GM18499 (cell line): ENCODE data around the gene GDF3.
"Not testable (repeated sequence)": the region's sequence is repeated elsewhere in the genome, so short reads cannot be mapped to it uniquely, and the experiment has no call there.

Experiments used
- ATAC-seq: cut with Tn5 transposase; IDR thresholded peaks from one replicate; pipeline ENCODE4 v1.9.1; 2021; ENCODE audit warnings: moderate number of reproducible peaks; ENCODE audit not compliant: insufficient read depth, unreplicated experiment

GDF3 gene

DNA sequence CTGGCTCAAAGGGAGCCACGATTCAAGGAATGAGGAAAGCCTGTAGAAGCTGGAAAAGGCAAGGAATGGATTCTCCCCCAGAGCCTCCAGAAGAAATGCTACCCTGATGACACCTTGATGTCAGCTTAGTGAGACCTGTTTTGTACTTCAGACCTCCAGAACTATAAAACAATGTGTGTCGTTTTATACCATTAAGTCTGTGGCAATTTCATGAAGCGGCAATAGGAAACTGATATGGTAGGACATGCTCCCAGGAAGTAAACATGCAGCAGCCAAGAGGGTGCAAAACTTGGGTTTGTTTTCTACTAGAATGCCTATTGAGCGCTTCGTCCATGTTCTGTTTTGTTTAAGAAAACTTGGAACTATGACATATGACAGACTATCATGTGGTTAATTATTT lies 27.4 kb downstream of the GDF3 start:
- ATAC-seq = no peak

GRCh38 chr12:7667125-7667524 lies 28.4 kb downstream of the GDF3 start:
- ATAC-seq = no peak

DNA sequence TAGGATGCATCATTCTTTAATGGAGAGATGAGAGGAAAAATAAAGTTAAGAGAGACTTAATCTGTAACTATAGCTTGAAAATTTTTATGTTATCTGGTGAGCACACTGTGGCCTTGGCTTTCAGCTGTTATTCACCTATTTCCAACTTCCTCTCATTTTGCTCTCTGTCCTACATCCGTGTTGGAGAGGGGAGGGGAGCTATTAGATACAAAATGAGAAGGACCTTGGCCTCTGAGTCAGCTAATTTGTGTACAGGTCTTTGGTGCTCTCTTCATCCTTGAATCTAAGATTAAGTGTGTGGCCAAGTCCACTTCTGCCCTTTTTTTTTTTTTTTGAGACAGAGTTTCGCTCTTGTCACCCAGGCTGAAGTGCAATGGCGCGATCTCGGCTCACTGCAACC lies 29.0 kb downstream of the GDF3 start:
- ATAC-seq = no peak

- ATAC-seq = no peak
Observed at GRCh38 chr12:7661741-7662140, 33.8 kb downstream of the GDF3 start.

DNA sequence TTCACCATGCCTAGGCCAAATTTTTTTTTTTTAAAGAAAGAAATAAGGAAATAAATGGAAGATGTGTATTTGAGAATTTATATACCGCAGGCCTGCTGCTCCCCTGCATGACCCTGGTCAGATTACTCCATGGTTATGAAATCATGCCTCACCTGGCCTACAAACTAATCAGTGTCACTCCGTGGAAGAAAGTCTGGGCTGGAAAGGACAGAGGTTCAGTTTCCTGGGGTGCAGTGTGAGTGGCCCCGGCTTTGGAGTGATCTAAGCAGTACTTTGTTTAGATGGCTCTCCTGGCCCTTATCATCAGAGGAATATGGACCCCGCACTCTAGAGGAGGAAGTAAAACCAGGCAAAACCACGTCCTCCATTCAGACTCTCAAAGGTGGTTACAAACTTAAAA lies 39.5 kb downstream of the GDF3 start:
- no peak for ATAC-seq

DNA sequence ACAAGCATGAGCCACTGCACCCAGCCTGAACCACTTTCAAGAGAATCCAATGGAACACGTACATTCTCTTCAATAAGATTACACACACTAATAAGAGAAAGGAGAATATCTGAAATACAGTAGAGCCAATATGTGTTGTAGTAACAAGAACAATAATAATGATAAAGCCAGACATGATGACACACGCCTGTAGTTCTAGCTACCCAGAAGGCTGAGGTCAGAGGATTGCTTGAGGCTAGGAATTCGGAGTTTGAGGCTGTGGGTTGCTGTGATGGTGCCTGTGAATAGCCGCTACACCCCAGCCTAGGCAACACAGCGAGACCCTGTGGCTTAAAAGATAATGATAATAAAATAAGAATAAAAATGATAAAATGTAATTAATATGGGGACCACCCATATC lies 45.5 kb downstream of the GDF3 start:
- ATAC-seq = no peak

- ATAC-seq = no peak
Observed at GRCh38 chr12:7647071-7647470, 48.5 kb downstream of the GDF3 start.

DNA sequence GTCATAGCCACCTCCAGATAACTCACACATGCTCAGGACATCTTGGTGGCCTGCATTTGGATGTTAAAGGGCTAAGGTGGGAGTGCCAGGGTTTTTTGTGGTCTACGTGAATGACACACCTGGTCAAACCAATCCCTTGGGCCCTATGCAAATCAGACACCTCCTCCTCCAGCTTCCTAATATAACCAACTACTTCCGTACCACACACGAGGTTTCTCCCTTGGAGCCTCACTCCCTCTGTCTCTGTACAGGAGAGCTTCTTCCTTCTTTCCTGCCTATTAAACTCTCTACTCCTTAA lies 49.4 kb downstream of the GDF3 start:
- no peak for ATAC-seq

GRCh38 chr12:7645395-7646177 lies 50.0 kb downstream of the GDF3 start:
- no peak for ATAC-seq

DNA sequence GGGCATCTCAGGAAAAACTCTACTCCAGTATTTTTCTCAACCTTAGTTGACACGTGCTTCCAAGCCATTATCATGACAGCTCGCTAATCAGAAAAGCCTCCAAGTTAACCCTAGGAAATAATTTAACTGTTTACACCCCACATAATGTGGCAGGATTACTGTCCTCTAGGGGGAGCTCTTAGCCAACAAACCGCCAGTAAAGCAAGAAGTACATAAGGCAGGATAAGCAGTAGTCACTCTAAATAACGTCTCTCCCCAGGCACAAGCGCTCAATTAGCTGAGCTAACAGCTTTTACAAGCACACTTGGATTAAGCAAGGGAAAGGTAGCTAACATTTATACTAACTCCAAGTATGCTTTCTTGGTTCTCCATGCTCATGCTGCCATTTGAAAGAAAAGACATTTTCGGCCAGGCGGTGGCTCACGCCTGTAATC lies 52.7 kb downstream of the GDF3 start:
- ATAC-seq = no peak

- no peak for ATAC-seq
Observed at GRCh38 chr12:7642287-7642686, 53.3 kb downstream of the GDF3 start.

GRCh38 chr12:7640123-7640995 lies 55.2 kb downstream of the GDF3 start:
- ATAC-seq = not testable (repeated sequence)
